Measurements from ENCODE around the gene TMED10. TPM values are rescaled to one million over a fixed set of nuclear protein-coding genes. Genes with fewer than 3 reads are reported as not detected.

TMED10 gene
- total and polyA plus RNA-seq, 2 of the 13 experiments (the other 11 are each of a cell fraction or from before 2014, with no cell fraction given): 311 to 377 TPM

- TF ChIP-seq NR2C2 (CRISPR knock-in tag; IDR thresholded peaks at IDR 0.05; ENCODE audit: borderline replicate concordance): no peak
These were observed 81.5 kb downstream of the TMED10 start (continued) for GRCh38 chr14:75094896-75095295.

GRCh38 chr14:75092698-75093097 is 83.7 kb downstream of the TMED10 start:
- Histone ChIP-seq H3K9me3 (ENCODE audit: low read length) (no peaks in the 10 kb centered on the region), H3K4me3 (replicated peaks in 1 of 3; ENCODE audit: insufficient read depth in 1 of 3, low read depth in 2 of 3, low read length in 3 of 3) (no peak overlapping the region), H3K27me3 (ENCODE audit: control insufficient read depth in 1 of 2, insufficient read depth in 2 of 2, low read length in 2 of 2) (no peaks in the 10 kb centered on the region), H3K79me2 (ENCODE audit: insufficient read depth, low read length) (no peaks in the 10 kb centered on the region), H3K27ac (ENCODE audit: extremely low read length, insufficient read depth, low read length) (no peak overlapping the region), H3K4me1 (ENCODE audit: insufficient read depth, low read length) (no peaks in the 10 kb centered on the region), H3K9ac (ENCODE audit: insufficient read depth, low read depth, low read length) (no peak overlapping the region), H3K4me2 (ENCODE audit: low read depth, low read length) (no peak overlapping the region), H2AFZ (ENCODE audit: low read length) (no peak overlapping the region), H3K36me3 (replicated peaks in 1 of 2; ENCODE audit: control insufficient read depth in 1 of 2, insufficient read depth in 2 of 2, low read length in 2 of 2) (peaks cover 13 to 52% of the 10 kb centered on the region in 2 experiments), H4K20me1 (ENCODE audit: insufficient read depth, low read length) (no peaks in the 10 kb centered on the region)
- 98% methylated on average over 2 of the region's 2 CpGs for WGBS (ENCODE audit: low lambda C conversion rate)
- no TSS peak for BruUV-seq (replicated peaks)
- in situ Hi-C loops (cut with HindIII; ENCODE audit: extremely low pct_ligation_motif_present, low pct_unique_long_range_greater_than_20kb): loop anchor here (5.0 kb wide), 1 partner anchor 180 kb away; no protein-coding TSS in a partner anchor
- intact Hi-C loops (cut with micrococcal nuclease; ENCODE audit: unreplicated experiment): no loop called here
- CTCF ChIA-PET (ENCODE audit: low intra/inter-chr PET ratio, low total read pairs): no interaction called here
- POLR2A ChIA-PET: no interaction called here
- FAIRE-seq (no peak), ATAC-seq (no peak), DNase-seq (ENCODE audit: low spot score) (no peak)
- TF ChIP-seq MZF1 (CRISPR knock-in tag; IDR thresholded peaks at IDR 0.05; ENCODE audit: borderline replicate concordance): no peak
- no peak for TF ChIP-seq THAP7 (CRISPR knock-in tag; IDR thresholded peaks at IDR 0.05)
- no peak for TF ChIP-seq TCF7L2 (IDR thresholded peaks at IDR 0.05; ENCODE audit: low read depth, low read length)
- TF ChIP-seq REST (IDR thresholded peaks at IDR 0.05; ENCODE audit: borderline replicate concordance in 1 of 2, low read depth in 1 of 2, low read length in 2 of 2): no peak
- no peak for TF ChIP-seq ARID5B (CRISPR knock-in tag; IDR thresholded peaks at IDR 0.05)
- no peak for TF ChIP-seq ZNF780A (CRISPR knock-in tag; IDR thresholded peaks at IDR 0.05)
- TF ChIP-seq PHF21A (CRISPR knock-in tag; IDR thresholded peaks at IDR 0.05): no peak
- TF ChIP-seq TRAFD1 (CRISPR knock-in tag; IDR thresholded peaks at IDR 0.05; ENCODE audit: borderline replicate concordance): no peak
- no peak for TF ChIP-seq RFXAP (CRISPR knock-in tag; IDR thresholded peaks at IDR 0.05; ENCODE audit: borderline replicate concordance)
- no peak for TF ChIP-seq SETDB1 (CRISPR knock-in tag; IDR thresholded peaks at IDR 0.05; ENCODE audit: borderline replicate concordance)
- no peak for TF ChIP-seq ZNF382 (CRISPR knock-in tag; IDR thresholded peaks at IDR 0.05; ENCODE audit: borderline replicate concordance)
